GM18858 (cell line): ENCODE data around the gene NECAB3.
A peak's percentile ranks its signal among the peaks of the same experiment; 100 is the strongest.
"Not testable (repeated sequence)": the region's sequence is repeated elsewhere in the genome, so short reads cannot be mapped to it uniquely, and the experiment has no call there.

Source experiments
- ATAC-seq: cut with Tn5 transposase; IDR thresholded peaks from one replicate; pipeline ENCODE4 v1.9.1; 2021; ENCODE audit not compliant: unreplicated experiment

NECAB3 gene

DNA sequence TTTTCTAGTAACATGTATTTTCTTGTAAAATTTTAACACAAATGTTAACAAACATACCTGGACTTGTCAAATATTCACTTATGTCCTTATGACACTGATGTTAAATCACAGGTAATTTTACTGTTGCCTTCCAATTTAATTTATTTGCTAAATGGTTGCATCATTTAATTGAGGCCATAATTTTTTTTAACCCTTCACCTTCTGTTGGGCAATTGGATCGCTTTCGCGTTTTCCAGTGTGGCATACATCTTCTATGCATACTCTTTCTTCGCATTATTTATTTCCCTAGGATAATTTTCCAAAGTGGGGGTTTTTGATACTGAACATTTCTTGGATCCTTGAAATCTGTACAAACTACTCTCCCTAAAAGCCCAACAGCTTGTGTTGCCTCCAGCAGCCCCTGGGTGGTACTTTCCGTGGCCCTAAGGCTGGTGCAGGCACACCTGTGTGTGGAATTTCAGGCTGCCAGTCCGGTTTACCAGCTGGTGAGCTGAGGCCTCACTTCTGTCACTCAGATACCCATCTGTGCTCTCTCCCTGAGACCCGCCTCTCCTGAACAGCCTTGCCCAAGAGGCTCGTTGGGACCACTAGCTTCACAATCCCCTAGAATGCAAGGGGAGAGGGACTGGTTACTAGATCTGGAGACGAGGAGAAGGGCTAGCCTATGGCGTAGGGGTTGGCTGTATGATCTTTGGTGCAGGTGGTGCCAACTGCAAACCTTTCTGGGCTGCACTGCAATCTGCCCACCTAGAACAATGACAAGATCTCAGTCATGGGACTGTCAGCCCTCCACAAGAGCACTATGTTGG, 23.3 kb downstream of the NECAB3 start:
- ATAC-seq, result no peak

GRCh38 chr20:33650111-33650752, 24.0 kb downstream of the NECAB3 start:
- ATAC-seq, result no peak

- ATAC-seq, result no peak
Measured at GRCh38 chr20:33649201-33649681, 25.0 kb downstream of the NECAB3 start.

- ATAC-seq, result no peak
Measured at GRCh38 chr20:33648396-33649004, 25.7 kb downstream of the NECAB3 start.

- peak; percentile 54 for ATAC-seq
Measured at GRCh38 chr20:33647603-33648395, 26.4 kb downstream of the NECAB3 start.

GRCh38 chr20:33646959-33647602, 27.1 kb downstream of the NECAB3 start:
- ATAC-seq, result not testable (repeated sequence)

DNA sequence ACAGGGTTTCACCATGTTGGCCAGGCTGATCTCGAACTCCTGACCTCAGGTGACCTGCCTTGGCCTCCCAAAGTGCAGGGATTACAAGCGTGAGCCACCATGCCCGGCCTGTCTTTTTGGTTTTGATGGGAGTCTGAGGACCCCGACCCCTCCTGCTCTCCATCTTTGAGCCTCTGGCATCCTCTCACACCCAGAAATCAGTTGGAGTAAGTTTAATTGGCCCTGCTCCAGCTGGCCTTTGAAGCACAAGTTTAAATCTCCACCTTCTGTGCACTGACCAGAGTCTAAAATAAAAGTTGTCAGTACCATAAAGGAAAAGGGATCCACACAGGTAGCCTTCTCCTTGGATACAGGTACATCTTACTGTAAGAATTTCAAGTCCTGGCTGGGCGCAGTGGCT, 28.0 kb downstream of the NECAB3 start:
- ATAC-seq, result no peak

- no peak for ATAC-seq
Measured at GRCh38 chr20:33645396-33645795, 28.8 kb downstream of the NECAB3 start.

DNA sequence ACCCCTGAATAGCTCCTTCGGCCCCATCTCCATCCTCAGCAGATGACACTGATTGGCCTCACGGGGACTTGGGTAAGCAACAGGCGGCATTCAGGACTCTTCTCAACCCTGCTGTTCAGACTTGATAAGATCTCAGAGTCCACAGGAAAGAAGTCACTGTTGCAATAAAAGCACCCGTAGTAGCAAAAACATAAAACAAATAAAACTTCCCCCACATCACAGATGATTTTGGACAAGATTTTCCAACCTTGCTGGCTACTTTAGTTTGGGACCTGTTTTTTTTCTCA, 29.2 kb downstream of the NECAB3 start:
- ATAC-seq, result no peak

GRCh38 chr20:33644313-33645071, 29.7 kb downstream of the NECAB3 start:
- ATAC-seq, result no peak

GRCh38 chr20:33640287-33640686, 33.9 kb downstream of the NECAB3 start:
- no peak for ATAC-seq

- no peak for ATAC-seq
Measured at GRCh38 chr20:33636776-33637175, 37.5 kb downstream of the NECAB3 start.

- ATAC-seq, result no peak
Measured at GRCh38 chr20:33635341-33635740, 38.9 kb downstream of the NECAB3 start.

DNA sequence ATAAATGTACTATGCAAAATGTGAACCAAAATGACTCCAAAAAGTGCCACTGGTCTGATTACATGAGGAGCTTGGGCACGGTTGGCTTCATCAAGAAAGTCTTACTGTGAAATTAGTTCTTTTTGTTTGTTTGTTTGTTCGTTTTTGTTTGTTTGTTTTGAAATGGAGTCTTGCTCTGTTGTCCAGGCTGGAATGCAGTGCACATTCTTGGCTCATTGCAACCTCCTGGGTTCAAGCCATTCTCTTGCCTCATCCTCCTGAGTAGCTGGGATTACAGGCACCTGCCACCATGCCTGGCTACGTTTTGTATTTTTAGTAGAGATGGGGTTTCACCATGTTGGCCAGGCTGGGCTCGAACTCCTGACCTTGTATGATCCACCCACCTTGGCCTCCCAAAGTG, 42.3 kb downstream of the NECAB3 start:
- ATAC-seq, result not testable (repeated sequence)

GRCh38 chr20:33630507-33630906, 43.7 kb downstream of the NECAB3 start:
- ATAC-seq, result no peak

GRCh38 chr20:33629979-33630378, 44.2 kb downstream of the NECAB3 start:
- ATAC-seq, result no peak

- no peak for ATAC-seq
Measured at GRCh38 chr20:33629533-33629932, 44.7 kb downstream of the NECAB3 start.

- ATAC-seq, result no peak
Measured at GRCh38 chr20:33627577-33628216, 46.5 kb downstream of the NECAB3 start.

- no peak for ATAC-seq
Measured at GRCh38 chr20:33626190-33626589, 48.0 kb downstream of the NECAB3 start.

DNA sequence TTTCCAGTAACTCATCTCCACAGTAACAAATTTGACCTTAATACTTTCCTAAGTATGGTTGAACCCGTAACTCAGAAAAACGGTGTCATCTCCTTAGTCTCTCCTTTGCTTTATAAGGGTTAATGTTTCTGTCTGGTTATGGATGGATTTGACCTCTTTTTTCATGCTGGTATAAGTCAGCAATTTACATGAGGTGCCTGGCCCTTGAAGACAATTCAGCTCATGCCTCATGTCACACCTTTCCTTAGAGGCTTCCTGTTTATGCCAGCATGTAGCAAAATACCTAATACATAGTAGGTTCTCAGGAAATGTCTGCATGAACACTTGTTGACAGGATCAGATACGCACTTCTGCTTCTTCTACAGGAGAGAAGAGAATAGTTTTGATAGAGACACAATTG, 49.8 kb downstream of the NECAB3 start:
- ATAC-seq, result no peak
